Heart left ventricle (tissue), 16 donors: ENCODE results near the gene ART3. TPM values are rescaled to one million over a fixed set of nuclear protein-coding genes. Genes with fewer than 3 reads are reported as not detected.

ENCODE experiments used
- ATAC-seq, 4 donors: fragments of 200-7000 bp; cut with Tn5 transposase; one replicate each; pipeline ENCODE4 v1.9.1; 2020 to 2022; ENCODE audit warnings: moderate library complexity in 4 of 4, mild to moderate bottlenecking in 3 of 4, moderate number of reproducible peaks in 1 of 4
- DNase-seq, 5 donors: peaks; one replicate each; pipeline ENCODE4 v3.0.0-alpha.2; 2020
- H3K27ac ChIP-seq, 12 donors: fragments of 200-600 bp; sonication (generic) in 4 of 12; one replicate each; pipeline versions ENCODE4 v1.5.0 to v1.8.0; 2016 to 2022; ENCODE audit warnings: mild to moderate bottlenecking in 2 of 12
- H3K27me3 ChIP-seq, 9 donors: fragments of 200-600 bp; sonication (generic) in 2 of 9; one replicate each; pipeline versions ENCODE4 v1.5.1 to v1.8.0; 2016 to 2022; ENCODE audit warnings: mild to moderate bottlenecking in 3 of 9
- H3K36me3 ChIP-seq, 9 donors: fragments of 200-600 bp; sonication (generic) in 2 of 9; one replicate each; pipeline versions ENCODE4 v1.5.0 to v1.8.0; 2018 to 2022; ENCODE audit warnings: mild to moderate bottlenecking in 2 of 9
- H3K4me1 ChIP-seq, 12 donors: fragments of 200-600 bp; sonication (generic) in 4 of 12; one replicate each; pipeline versions ENCODE4 v1.5.0 to v1.8.0; 2016 to 2022; ENCODE audit warnings: mild to moderate bottlenecking in 3 of 12
- H3K4me3 ChIP-seq, 12 donors: fragments of 200-600 bp; sonication (generic) in 4 of 12; one replicate each; pipeline versions ENCODE4 v1.5.0 to v1.8.0; 2017 to 2022; ENCODE audit warnings: mild to moderate bottlenecking in 9 of 12, moderate library complexity in 4 of 12
- H3K9me3 ChIP-seq, 12 donors: fragments of 200-600 bp; sonication (generic) in 4 of 12; one replicate each; pipeline versions ENCODE4 v1.5.0 to v1.8.0; 2016 to 2022; ENCODE audit warnings: mild to moderate bottlenecking in 1 of 12
- POLR2A ChIP-seq, 2 donors: fragments of 450-650 bp; IDR thresholded peaks; one replicate each; pipeline ENCODE4 v1.6.1; 2017; ENCODE audit warnings: antibody characterized with exemption in 2 of 2, mild to moderate bottlenecking in 2 of 2, moderate library complexity in 2 of 2
- WGBS, 4 donors: extraction: QIAGEN DNeasy Blood & Tissue Kit in 2 of 4; methylation state at CpG; one replicate each; pipeline versions ENCODE4 v1.1.5 to v1.1.7; 2013 to 2018; 5-methylcytosine and 5-hydroxymethylcytosine counted together
- intact Hi-C, 10 donors: fragments of 100-400 bp; cut with DNase I; formaldehyde crosslinking; loops; one replicate each; pipeline versions ENCODE4 v1.11.1 to v1.14.2; 2022
- polyA plus RNA-seq, 2 donors: library from polyadenylated mRNA; stranded (reverse); fragments of 200-250 nt; gene quantifications; one replicate each; pipeline ENCODE4 v1.2.3, GENCODE V29; 2013
- total RNA-seq, 9 donors: library from RNA; depleted of rRNA in 2 of 9; stranded (reverse); fragments of >200 nt in 2 of 9; fragmentation: NEBNext Ultra II Directional in 3 of 9; extraction: Animal tissue kit (Norgen Biotek cat#: 25700) in 3 of 9; gene quantifications; one replicate each; pipeline versions ENCODE4 v1.1.0 to v1.2.4, GENCODE V29; 2016 to 2023
- TF ChIP-seq, protein P1 (sequence below), 12 donors: fragments of 200-600 bp; sonication (generic) in 4 of 12; IDR thresholded peaks; one replicate each; pipeline versions ENCODE4 v1.5.0 to v1.8.0; 2018 to 2022; ENCODE audit warnings: antibody characterized with exemption in 12 of 12, mild to moderate bottlenecking in 5 of 12
- donor health status: ischemic (EF 13 %, LVEDD 7.1; RV severe dilation, severe dysfunction).
- donor health status: healthy with polysubstance abuse.
- donor health status: DM: no; HTN: yes; CAD: no.
- donor health status: DM: no; HTN: no; CAD: no.
- donor health status: ischemic (EF 25% LVEDD 6.9; RV normal size, moderate dysfunction).
- donor health status: ischemic (EF 25% LVEDD 5.7; RV mildly dilated, moderate dysfunction).
- donor health status: healthy.
- donor health status: DM: yes; HTN: yes; CAD: no.
- donor health status: ischemic (EF 35%, LVEDD 5.7; RV mildly dilated, moderate dysfunction).
- donor health status: nonischemic (EF 11% LVEDD 7.7; RV severe dilation, severe dysfunction).
- donor health status: DM: yes; HTN: yes; CAD: no.
- donor health status: PGD.
- donor health status: ischemic (EF 29% LVEDD 5.4; RV normal size, mild dysfunction).
- donor health status: nonischemic (EF 23%, LVEDD 6.1; RV moderate dilation, normal function).

Gene ART3
- total and polyA plus RNA-seq, 11 donors, result 38.8 to 230 (median 73.4) TPM

- intact Hi-C loops, result loop anchor here in 1 of 10 donors (5.0 kb wide), 1 partner anchor 42 kb away; no protein-coding TSS in a partner anchor
- 56 to 75% (median 67%) methylated on average over 3 of the region's 3 CpGs for WGBS, 4 donors
- H3K36me3 ChIP-seq, result no peaks in the 10 kb centered on the region
- H3K9me3 ChIP-seq, result no peaks in the 10 kb centered on the region
- H3K4me3 ChIP-seq, result no peak overlapping the region
- no peak for DNase-seq
- TF ChIP-seq POLR2A (IDR thresholded peaks at IDR 0.05), result no peak
- TF ChIP-seq, protein P1, sequence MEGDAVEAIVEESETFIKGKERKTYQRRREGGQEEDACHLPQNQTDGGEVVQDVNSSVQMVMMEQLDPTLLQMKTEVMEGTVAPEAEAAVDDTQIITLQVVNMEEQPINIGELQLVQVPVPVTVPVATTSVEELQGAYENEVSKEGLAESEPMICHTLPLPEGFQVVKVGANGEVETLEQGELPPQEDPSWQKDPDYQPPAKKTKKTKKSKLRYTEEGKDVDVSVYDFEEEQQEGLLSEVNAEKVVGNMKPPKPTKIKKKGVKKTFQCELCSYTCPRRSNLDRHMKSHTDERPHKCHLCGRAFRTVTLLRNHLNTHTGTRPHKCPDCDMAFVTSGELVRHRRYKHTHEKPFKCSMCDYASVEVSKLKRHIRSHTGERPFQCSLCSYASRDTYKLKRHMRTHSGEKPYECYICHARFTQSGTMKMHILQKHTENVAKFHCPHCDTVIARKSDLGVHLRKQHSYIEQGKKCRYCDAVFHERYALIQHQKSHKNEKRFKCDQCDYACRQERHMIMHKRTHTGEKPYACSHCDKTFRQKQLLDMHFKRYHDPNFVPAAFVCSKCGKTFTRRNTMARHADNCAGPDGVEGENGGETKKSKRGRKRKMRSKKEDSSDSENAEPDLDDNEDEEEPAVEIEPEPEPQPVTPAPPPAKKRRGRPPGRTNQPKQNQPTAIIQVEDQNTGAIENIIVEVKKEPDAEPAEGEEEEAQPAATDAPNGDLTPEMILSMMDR (IDR thresholded peaks at IDR 0.05), result no peak
- H3K27me3 ChIP-seq, result peaks cover 0 to 12% (median 0%) of the 10 kb centered on the region in 9 donors
- peaks cover 0 to 14% (median 0%) of the 10 kb centered on the region in 12 donors for H3K4me1 ChIP-seq
- no peak overlapping the region for H3K27ac ChIP-seq
- no peak for ATAC-seq
Observed at GRCh38 chr4:76058888-76059426, 15.6 kb upstream of the ART3 start.

DNA sequence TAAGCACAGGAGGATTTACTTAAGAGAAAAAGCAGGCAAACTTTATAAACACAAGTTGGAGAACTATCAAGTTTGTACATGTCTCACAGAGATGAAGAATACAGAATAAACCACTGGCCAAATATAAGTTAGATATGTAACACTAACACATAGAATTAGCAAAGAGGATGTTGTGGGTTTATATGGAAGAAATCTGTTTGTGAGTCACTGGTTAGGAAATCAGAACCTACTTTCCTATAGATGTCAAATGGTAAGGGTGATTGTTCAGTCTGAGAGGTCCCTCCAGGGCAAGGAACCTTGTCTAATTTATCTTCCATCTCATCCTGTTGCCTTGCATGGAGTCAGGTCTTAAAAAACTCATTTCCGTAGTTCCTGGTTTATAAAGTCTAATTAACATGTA is 14.8 kb upstream of the ART3 start:
- peaks cover 0 to 11% (median 0%) of the 10 kb centered on the region in 9 donors for H3K27me3 ChIP-seq
- intact Hi-C loops, result loop anchor here in 3 of 10 donors (2.0 to 10.0 kb wide), 4 partner anchors 42 to 145 kb away; no protein-coding TSS in a partner anchor
- no peak overlapping the region for H3K27ac ChIP-seq
- TF ChIP-seq, protein P1 (IDR thresholded peaks at IDR 0.05), result no peak
- TF ChIP-seq POLR2A (IDR thresholded peaks at IDR 0.05), result no peak
- no peak for DNase-seq
- no peaks in the 10 kb centered on the region for H3K36me3 ChIP-seq
- no peaks in the 10 kb centered on the region for H3K9me3 ChIP-seq
- ATAC-seq, result no peak
- 49 to 91% (median 86%) methylated on average over 1 of the region's 1 CpG for WGBS, 4 donors
- no peak overlapping the region for H3K4me3 ChIP-seq
- H3K4me1 ChIP-seq, result peaks cover 0 to 14% (median 0%) of the 10 kb centered on the region in 12 donors

DNA sequence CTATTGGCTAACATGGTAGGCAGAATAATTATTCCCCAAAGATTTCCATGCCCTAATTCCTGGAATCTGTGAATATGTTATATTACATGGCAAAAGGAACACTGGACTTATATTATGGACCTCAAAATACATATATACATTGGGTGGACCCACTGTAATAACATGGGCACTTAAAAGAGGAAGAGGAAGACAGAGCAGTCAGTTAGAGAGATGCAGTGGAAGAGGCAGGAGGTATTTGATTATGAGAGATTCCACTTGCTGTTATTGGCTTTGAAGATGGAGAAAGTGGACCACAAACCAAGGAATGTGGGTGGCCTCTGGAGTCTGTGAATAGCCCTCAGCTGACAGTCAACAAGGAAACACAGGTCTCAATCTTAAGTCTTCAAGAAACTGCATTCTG is 14.0 kb upstream of the ART3 start:
- no peaks in the 10 kb centered on the region for H3K36me3 ChIP-seq
- intact Hi-C loops, result loop anchor here in 3 of 10 donors (2.0 to 10.0 kb wide), 3 partner anchors 62 to 146 kb away; no protein-coding TSS in a partner anchor
- peaks cover 0 to 7% (median 0%) of the 10 kb centered on the region in 9 donors for H3K27me3 ChIP-seq
- DNase-seq (no peak), ATAC-seq (no peak)
- H3K27ac ChIP-seq, result no peak overlapping the region
- TF ChIP-seq, protein P1 (IDR thresholded peaks at IDR 0.05), result no peak
- no peak for TF ChIP-seq POLR2A (IDR thresholded peaks at IDR 0.05)
- H3K9me3 ChIP-seq, result no peaks in the 10 kb centered on the region
- peaks cover 0 to 14% (median 0%) of the 10 kb centered on the region in 12 donors for H3K4me1 ChIP-seq
- H3K4me3 ChIP-seq, result no peak overlapping the region

GRCh38 chr4:76061421-76061820 is 13.1 kb upstream of the ART3 start:
- Histone ChIP-seq H3K4me1 (peaks cover 0 to 14% (median 0%) of the 10 kb centered on the region in 12 donors), H3K9me3 (no peaks in the 10 kb centered on the region), H3K27ac (no peak overlapping the region), H3K36me3 (no peaks in the 10 kb centered on the region), H3K27me3 (peaks cover 0 to 5% (median 0%) of the 10 kb centered on the region in 9 donors), H3K4me3 (no peak overlapping the region)
- intact Hi-C loops, result loop anchor here in 3 of 10 donors (2.0 to 10.0 kb wide), 3 partner anchors 63 to 147 kb away; no protein-coding TSS in a partner anchor
- WGBS, 4 donors, result 66 to 78% (median 74%) methylated on average over 1 of the region's 1 CpG
- DNase-seq (no peak), ATAC-seq (no peak)
- TF ChIP-seq POLR2A (IDR thresholded peaks at IDR 0.05), result no peak
- TF ChIP-seq, protein P1 (IDR thresholded peaks at IDR 0.05), result no peak
